ENCODE measurements around the gene EXOC3.
"Not testable (repeated sequence)": the region's sequence is repeated elsewhere in the genome, so short reads cannot be mapped to it uniquely, and the experiment has no call there.

The EXOC3 gene

GRCh38 chr5:507986-508575 is 65.1 kb downstream of the EXOC3 start:
- H3K27me3 ChIP-seq (ENCODE audit: low read depth, low read length); H3K4me1 ChIP-seq (ENCODE audit: control insufficient read depth in 1 of 2, insufficient read depth in 2 of 2, low read length in 2 of 2); H3K9me3 ChIP-seq (ENCODE audit: control insufficient read depth in 1 of 2, low read length in 2 of 2); H3K4me3 ChIP-seq (ENCODE audit: low read depth in 1 of 2, low read length in 2 of 2); H3K27ac ChIP-seq (ENCODE audit: low read length); H3K36me3 ChIP-seq (ENCODE audit: control insufficient read depth in 1 of 2, insufficient read depth in 2 of 2, low read length in 2 of 2): not testable (repeated sequence)

DNA sequence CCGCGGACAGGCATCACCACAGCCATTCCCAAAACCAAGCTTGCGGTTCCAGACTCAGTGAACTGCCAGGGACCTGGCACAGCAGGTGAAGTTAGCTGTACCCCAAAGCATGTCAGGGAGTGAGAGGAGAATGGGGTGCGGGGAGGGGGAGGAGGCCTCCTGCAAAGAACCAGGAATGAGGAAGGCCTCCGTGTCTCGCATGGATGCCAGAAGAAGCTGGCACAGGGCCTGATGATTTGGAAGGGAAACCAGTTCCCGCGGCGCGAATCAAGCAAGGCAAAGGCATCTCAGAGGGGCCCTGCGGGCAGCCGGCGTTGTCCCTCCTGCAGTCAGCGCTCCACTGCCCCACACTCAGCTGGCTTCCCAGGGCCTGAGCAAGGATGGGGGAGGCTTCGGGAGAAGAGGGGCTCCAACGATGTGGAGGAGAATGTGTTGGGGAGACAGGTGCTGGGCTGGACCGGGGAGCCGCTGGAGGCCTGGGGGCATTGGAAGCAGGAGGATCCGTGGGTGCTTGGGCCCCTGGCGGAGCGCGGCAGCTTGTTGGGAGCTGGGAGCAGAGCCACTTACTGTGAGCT is 66.7 kb downstream of the EXOC3 start:
- H3K27me3 ChIP-seq (ENCODE audit: low read depth, low read length), result no peaks in the 10 kb centered on the region
- H3K36me3 ChIP-seq (ENCODE audit: control insufficient read depth in 1 of 2, insufficient read depth in 2 of 2, low read length in 2 of 2), result no peaks in the 10 kb centered on the region
- H3K4me3 ChIP-seq (ENCODE audit: low read depth in 1 of 2, low read length in 2 of 2), result no peak overlapping the region
- no peaks in the 10 kb centered on the region for H3K9me3 ChIP-seq (ENCODE audit: control insufficient read depth in 1 of 2, low read length in 2 of 2)
- H3K4me1 ChIP-seq (ENCODE audit: control insufficient read depth in 1 of 2, insufficient read depth in 2 of 2, low read length in 2 of 2), result no peaks in the 10 kb centered on the region
- no peak overlapping the region for H3K27ac ChIP-seq (ENCODE audit: low read length)

DNA sequence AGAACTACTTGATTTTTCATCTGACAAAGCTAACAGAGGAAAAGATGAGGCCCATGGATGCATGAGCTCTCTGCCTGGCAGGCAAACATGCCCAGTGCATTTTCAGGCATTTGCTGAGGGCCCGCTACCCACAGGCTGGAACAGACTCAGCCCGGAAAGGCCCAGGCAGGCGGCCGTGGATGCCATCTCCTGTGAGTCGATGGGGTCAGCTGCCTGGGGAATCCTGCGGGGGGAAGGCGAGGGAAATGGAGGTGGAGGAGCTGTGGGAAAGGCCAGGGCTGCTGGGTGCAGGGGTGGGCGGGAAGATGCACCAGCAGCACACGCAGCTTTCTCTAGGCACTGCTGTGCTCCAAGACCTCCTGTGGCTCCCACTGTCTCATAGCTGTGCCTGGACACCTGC is 67.5 kb downstream of the EXOC3 start:
- Histone ChIP-seq H3K27ac (ENCODE audit: low read length) (no peak overlapping the region), H3K27me3 (ENCODE audit: low read depth, low read length) (no peaks in the 10 kb centered on the region), H3K9me3 (ENCODE audit: control insufficient read depth in 1 of 2, low read length in 2 of 2) (no peaks in the 10 kb centered on the region), H3K4me3 (ENCODE audit: low read depth in 1 of 2, low read length in 2 of 2) (no peak overlapping the region), H3K4me1 (ENCODE audit: control insufficient read depth in 1 of 2, insufficient read depth in 2 of 2, low read length in 2 of 2) (no peaks in the 10 kb centered on the region), H3K36me3 (ENCODE audit: control insufficient read depth in 1 of 2, insufficient read depth in 2 of 2, low read length in 2 of 2) (no peaks in the 10 kb centered on the region)

DNA sequence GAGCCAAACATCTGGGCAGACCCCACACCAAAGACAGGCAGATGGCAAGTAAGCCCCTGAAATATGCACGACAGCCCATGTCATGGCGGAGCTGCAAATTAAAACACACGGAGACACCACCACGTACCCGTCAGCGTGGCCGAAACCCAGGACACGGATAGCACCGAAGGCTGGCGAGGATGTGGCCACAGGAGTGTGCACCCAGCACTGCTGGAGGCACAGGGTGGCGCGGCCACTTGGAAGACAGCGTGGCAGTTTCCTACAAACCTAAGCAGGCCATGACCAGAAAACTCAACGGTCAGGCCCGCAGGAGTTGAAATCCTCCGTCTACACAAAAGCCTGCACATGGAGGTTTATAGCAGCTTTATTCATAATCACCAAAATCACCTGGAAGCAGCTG is 68.5 kb downstream of the EXOC3 start:
- H3K4me3 ChIP-seq (ENCODE audit: low read depth in 1 of 2, low read length in 2 of 2), result no peak overlapping the region
- no peaks in the 10 kb centered on the region for H3K9me3 ChIP-seq (ENCODE audit: control insufficient read depth in 1 of 2, low read length in 2 of 2)
- H3K27me3 ChIP-seq (ENCODE audit: low read depth, low read length), result no peaks in the 10 kb centered on the region
- no peaks in the 10 kb centered on the region for H3K36me3 ChIP-seq (ENCODE audit: control insufficient read depth in 1 of 2, insufficient read depth in 2 of 2, low read length in 2 of 2)
- no peaks in the 10 kb centered on the region for H3K4me1 ChIP-seq (ENCODE audit: control insufficient read depth in 1 of 2, insufficient read depth in 2 of 2, low read length in 2 of 2)
- no peak overlapping the region for H3K27ac ChIP-seq (ENCODE audit: low read length)

GRCh38 chr5:513216-514100 is 70.5 kb downstream of the EXOC3 start:
- no peaks in the 10 kb centered on the region for H3K9me3 ChIP-seq (ENCODE audit: control insufficient read depth in 1 of 2, low read length in 2 of 2)
- H3K27ac ChIP-seq (ENCODE audit: low read length), result no peak overlapping the region
- H3K36me3 ChIP-seq (ENCODE audit: control insufficient read depth in 1 of 2, insufficient read depth in 2 of 2, low read length in 2 of 2), result no peaks in the 10 kb centered on the region
- H3K4me3 ChIP-seq (ENCODE audit: low read depth in 1 of 2, low read length in 2 of 2), result no peak overlapping the region
- peaks cover 3% of the 10 kb centered on the region for H3K27me3 ChIP-seq (ENCODE audit: low read depth, low read length)
- no peaks in the 10 kb centered on the region for H3K4me1 ChIP-seq (ENCODE audit: control insufficient read depth in 1 of 2, insufficient read depth in 2 of 2, low read length in 2 of 2)

- Histone ChIP-seq H3K9me3 (ENCODE audit: control insufficient read depth in 1 of 2, low read length in 2 of 2) (no peaks in the 10 kb centered on the region), H3K27ac (ENCODE audit: low read length) (no peak overlapping the region), H3K4me1 (ENCODE audit: control insufficient read depth in 1 of 2, insufficient read depth in 2 of 2, low read length in 2 of 2) (no peaks in the 10 kb centered on the region), H3K4me3 (ENCODE audit: low read depth in 1 of 2, low read length in 2 of 2) (no peak overlapping the region), H3K36me3 (ENCODE audit: control insufficient read depth in 1 of 2, insufficient read depth in 2 of 2, low read length in 2 of 2) (no peaks in the 10 kb centered on the region), H3K27me3 (ENCODE audit: low read depth, low read length) (peaks cover 4% of the 10 kb centered on the region)
Observed at GRCh38 chr5:514101-514485, 71.1 kb downstream of the EXOC3 start.

GRCh38 chr5:514673-515072 is 71.7 kb downstream of the EXOC3 start:
- peaks cover 4% of the 10 kb centered on the region for H3K27me3 ChIP-seq (ENCODE audit: low read depth, low read length)
- H3K4me3 ChIP-seq (ENCODE audit: low read depth in 1 of 2, low read length in 2 of 2), result no peak overlapping the region
- no peaks in the 10 kb centered on the region for H3K36me3 ChIP-seq (ENCODE audit: control insufficient read depth in 1 of 2, insufficient read depth in 2 of 2, low read length in 2 of 2)
- H3K9me3 ChIP-seq (ENCODE audit: control insufficient read depth in 1 of 2, low read length in 2 of 2), result no peaks in the 10 kb centered on the region
- H3K4me1 ChIP-seq (ENCODE audit: control insufficient read depth in 1 of 2, insufficient read depth in 2 of 2, low read length in 2 of 2), result no peaks in the 10 kb centered on the region
- H3K27ac ChIP-seq (ENCODE audit: low read length), result no peak overlapping the region

DNA sequence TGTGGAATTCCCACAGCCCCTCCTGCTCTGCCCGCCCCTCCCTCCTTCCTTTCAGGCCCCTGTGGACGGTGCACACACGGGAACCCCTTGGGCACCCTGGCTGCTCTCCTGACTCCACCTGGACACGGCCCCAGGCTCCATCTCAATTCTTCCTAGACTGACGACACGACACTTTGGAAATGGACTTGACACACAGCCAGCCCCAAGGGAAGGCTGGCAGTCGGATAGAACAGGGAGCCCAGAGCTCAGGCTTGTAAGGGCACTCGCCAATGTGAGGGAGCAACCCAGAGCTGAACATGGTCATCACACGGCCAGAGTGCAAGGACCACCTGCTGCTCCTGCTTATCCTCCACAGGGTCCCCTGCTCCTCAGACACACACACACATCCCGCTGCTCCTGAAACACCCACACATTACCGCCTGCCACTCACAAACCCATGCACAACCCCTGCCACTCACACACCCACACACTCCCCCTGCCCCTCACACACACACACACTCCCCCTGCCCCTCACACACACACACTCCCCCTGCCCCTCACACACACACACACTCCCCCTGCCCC is 72.4 kb downstream of the EXOC3 start:
- Histone ChIP-seq H3K36me3 (ENCODE audit: control insufficient read depth in 1 of 2, insufficient read depth in 2 of 2, low read length in 2 of 2) (no peaks in the 10 kb centered on the region), H3K27ac (ENCODE audit: low read length) (no peak overlapping the region), H3K9me3 (ENCODE audit: control insufficient read depth in 1 of 2, low read length in 2 of 2) (no peaks in the 10 kb centered on the region), H3K4me3 (ENCODE audit: low read depth in 1 of 2, low read length in 2 of 2) (no peak overlapping the region), H3K27me3 (ENCODE audit: low read depth, low read length) (peaks cover 4% of the 10 kb centered on the region), H3K4me1 (ENCODE audit: control insufficient read depth in 1 of 2, insufficient read depth in 2 of 2, low read length in 2 of 2) (no peaks in the 10 kb centered on the region)

DNA sequence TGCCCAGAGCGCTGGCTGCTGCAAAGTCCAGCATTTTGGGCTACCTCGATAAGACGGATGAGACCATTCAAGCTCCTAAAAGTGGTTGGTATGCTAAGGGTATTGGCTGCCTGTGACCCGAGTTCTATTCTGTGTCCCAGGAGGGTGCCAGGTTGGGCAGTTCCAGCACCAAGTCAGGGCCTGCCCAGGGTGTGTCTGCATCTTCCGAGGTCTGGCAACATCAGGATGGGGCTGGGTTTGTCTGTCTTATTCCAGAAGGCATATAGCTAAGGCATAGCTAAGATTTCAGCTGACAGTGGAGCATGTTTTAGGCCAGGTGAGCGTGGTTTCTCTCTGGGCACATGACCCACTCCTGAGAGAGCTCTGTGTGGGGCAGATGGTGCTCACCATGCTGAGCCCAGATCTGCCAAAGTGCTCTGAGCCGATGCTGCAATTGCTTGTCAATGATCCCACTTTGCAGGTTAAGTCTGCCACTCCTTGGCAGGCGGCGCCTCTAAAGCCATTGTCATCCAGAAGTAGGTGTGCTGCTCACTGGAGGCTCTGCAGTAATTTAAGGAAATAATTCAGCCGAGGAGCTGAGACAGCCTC is 73.5 kb downstream of the EXOC3 start:
- H3K4me1 ChIP-seq (ENCODE audit: control insufficient read depth in 1 of 2, insufficient read depth in 2 of 2, low read length in 2 of 2), result no peaks in the 10 kb centered on the region
- no peaks in the 10 kb centered on the region for H3K36me3 ChIP-seq (ENCODE audit: control insufficient read depth in 1 of 2, insufficient read depth in 2 of 2, low read length in 2 of 2)
- peaks cover 4% of the 10 kb centered on the region for H3K27me3 ChIP-seq (ENCODE audit: low read depth, low read length)
- no peak overlapping the region for H3K4me3 ChIP-seq (ENCODE audit: low read depth in 1 of 2, low read length in 2 of 2)
- H3K9me3 ChIP-seq (ENCODE audit: control insufficient read depth in 1 of 2, low read length in 2 of 2), result no peaks in the 10 kb centered on the region
- H3K27ac ChIP-seq (ENCODE audit: low read length), result no peak overlapping the region

Measured in muscle layer of duodenum (tissue), 2 donors.